ENCODE measurements around the gene ALDH9A1.
"Not testable (repeated sequence)": the region's sequence is repeated elsewhere in the genome, so short reads cannot be mapped to it uniquely, and the experiment has no call there.

Gene ALDH9A1

GRCh38 chr1:165686971-165687433, 11.4 kb downstream of the ALDH9A1 start:
- DNase-seq (ENCODE audit: low spot score): no peak

- DNase-seq (ENCODE audit: low spot score): no peak
Measured at GRCh38 chr1:165686121-165686970, 12.0 kb downstream of the ALDH9A1 start.

GRCh38 chr1:165683848-165684485, 14.4 kb downstream of the ALDH9A1 start:
- no peak for DNase-seq (ENCODE audit: low spot score)

GRCh38 chr1:165680773-165681172, 17.6 kb downstream of the ALDH9A1 start:
- not testable (repeated sequence) for DNase-seq (ENCODE audit: low spot score)

GRCh38 chr1:165680303-165680702, 18.1 kb downstream of the ALDH9A1 start:
- DNase-seq (ENCODE audit: low spot score): no peak

GRCh38 chr1:165679282-165680036, 18.9 kb downstream of the ALDH9A1 start:
- DNase-seq (ENCODE audit: low spot score): no peak

GRCh38 chr1:165678509-165678908, 19.9 kb downstream of the ALDH9A1 start:
- no peak for DNase-seq (ENCODE audit: low spot score)

GRCh38 chr1:165675794-165676193, 22.6 kb downstream of the ALDH9A1 start:
- DNase-seq (ENCODE audit: low spot score): no peak

- DNase-seq (ENCODE audit: low spot score): no peak
Measured at GRCh38 chr1:165674599-165674998, 23.8 kb downstream of the ALDH9A1 start.

- DNase-seq (ENCODE audit: low spot score): peak; percentile 20
Measured at GRCh38 chr1:165671526-165671925, 26.8 kb downstream of the ALDH9A1 start.

- no peak for DNase-seq (ENCODE audit: low spot score)
Measured at GRCh38 chr1:165668184-165668583, 30.2 kb downstream of the ALDH9A1 start.

GRCh38 chr1:165666152-165666825, 32.1 kb downstream of the ALDH9A1 start:
- DNase-seq (ENCODE audit: low spot score): peak; percentile 28

GRCh38 chr1:165662186-165662585, 36.2 kb downstream of the ALDH9A1 start:
- DNase-seq (ENCODE audit: low spot score): no peak

- DNase-seq (ENCODE audit: low spot score): no peak
Measured at GRCh38 chr1:165661703-165662102, 36.7 kb downstream of the ALDH9A1 start.

GRCh38 chr1:165659581-165659895, 38.8 kb downstream of the ALDH9A1 start:
- DNase-seq (ENCODE audit: low spot score): no peak

GRCh38 chr1:165658766-165659580, 39.4 kb downstream of the ALDH9A1 start:
- DNase-seq (ENCODE audit: low spot score): not testable (repeated sequence)

GRCh38 chr1:165650981-165651625, 47.3 kb downstream of the ALDH9A1 start:
- DNase-seq (ENCODE audit: low spot score): no peak

GRCh38 chr1:165648919-165649572, 49.3 kb downstream of the ALDH9A1 start:
- no peak for DNase-seq (ENCODE audit: low spot score)

- DNase-seq (ENCODE audit: low spot score): no peak
Measured at GRCh38 chr1:165647970-165648369, 50.4 kb downstream of the ALDH9A1 start.

- no peak for DNase-seq (ENCODE audit: low spot score)
Measured at GRCh38 chr1:165647517-165647916, 50.8 kb downstream of the ALDH9A1 start.
